CD8-positive, alpha-beta memory T cell (primary cell): ENCODE data around the gene FKBP7. TPM values are rescaled to one million over a fixed set of nuclear protein-coding genes. Genes with fewer than 3 reads are reported as not detected.

ENCODE experiments used
- CTCF ChIA-PET: fragments of 350-600 bp; sonication (Branson Sonifier 250); formaldehyde crosslinking; loops from one replicate; lab custom pipeline; 2021; ENCODE audit warnings: antibody characterized with exemption; lab: Charles Lee
- POLR2A ChIA-PET: fragments of 350-600 bp; sonication (Branson Sonifier 250); formaldehyde crosslinking; loops from one replicate; lab custom pipeline; 2021; ENCODE audit warnings: antibody characterized with exemption; lab: Charles Lee
- DNase-seq, 5 donors: peaks; one replicate each; pipeline versions ENCODE4 v3.0.0 to v3.0.0-alpha.2; 2020 to 2022; ENCODE audit warnings: mixed read lengths in 1 of 5
- H3K27ac ChIP-seq: one replicate; pipeline ENCODE4 v1.7.0; 2013; ENCODE audit warnings: low read depth, mild to moderate bottlenecking, low read length, moderate library complexity
- H3K27me3 ChIP-seq: 2 replicates; pipeline ENCODE4 v1.7.0; 2013; ENCODE audit warnings: low read length, mild to moderate bottlenecking; ENCODE audit not compliant: insufficient read depth, poor library complexity, severe bottlenecking
- H3K36me3 ChIP-seq: 2 replicates; pipeline ENCODE4 v1.7.0; 2013; ENCODE audit warnings: mild to moderate bottlenecking, low read length, moderate library complexity; ENCODE audit not compliant: insufficient read depth
- H3K4me1 ChIP-seq: 2 replicates; pipeline ENCODE4 v1.7.0; 2013; ENCODE audit warnings: mild to moderate bottlenecking, low read length, moderate library complexity; ENCODE audit not compliant: insufficient read depth
- H3K4me3 ChIP-seq: 2 replicates; pipeline ENCODE4 v1.7.0; 2013; ENCODE audit warnings: mild to moderate bottlenecking, low read length
- H3K9me3 ChIP-seq: 2 replicates; pipeline ENCODE4 v1.7.0; 2013; ENCODE audit warnings: mild to moderate bottlenecking, low read length
- H3K27ac Mint-ChIP-seq, 8 donors: one replicate each; pipeline ENCODE4 v1.8.0; 2020 to 2021; ENCODE audit warnings: mixed read lengths in 8 of 8, mild to moderate bottlenecking in 6 of 8, inconsistent platforms in 3 of 8, moderate library complexity in 3 of 8
- H3K27me3 Mint-ChIP-seq, 2 donors: one replicate each; pipeline ENCODE4 v1.8.0; 2020 to 2021; ENCODE audit warnings: mixed read lengths in 2 of 2, mild to moderate bottlenecking in 1 of 2, moderate library complexity in 1 of 2
- H3K36me3 Mint-ChIP-seq, 3 donors: one replicate each; pipeline ENCODE4 v1.8.0; 2020 to 2021; ENCODE audit warnings: mixed read lengths in 3 of 3, inconsistent platforms in 1 of 3, mild to moderate bottlenecking in 1 of 3
- H3K4me1 Mint-ChIP-seq, 3 donors: one replicate each; pipeline ENCODE4 v1.8.0; 2020 to 2021; ENCODE audit warnings: mixed read lengths in 3 of 3, inconsistent platforms in 1 of 3, mild to moderate bottlenecking in 1 of 3
- H3K4me3 Mint-ChIP-seq, 7 donors: one replicate each; pipeline ENCODE4 v1.8.0; 2020 to 2021; ENCODE audit warnings: mixed read lengths in 7 of 7, mild to moderate bottlenecking in 6 of 7, moderate library complexity in 4 of 7, inconsistent platforms in 2 of 7
- H3K9me3 Mint-ChIP-seq, 5 donors: one replicate each; pipeline ENCODE4 v1.8.0; 2020 to 2022; ENCODE audit warnings: mixed read lengths in 5 of 5, mild to moderate bottlenecking in 3 of 5, moderate library complexity in 2 of 5, inconsistent platforms in 1 of 5
- polyA plus RNA-seq: library from polyadenylated mRNA; unstranded; fragments of 300-500 nt; fragmentation: Illumina TruSeq; gene quantifications from one replicate; pipeline ENCODE4 v1.2.3, GENCODE V29; 2021
- total RNA-seq, 2 experiments: library from RNA; stranded (reverse); gene quantifications; one replicate each; pipeline ENCODE4 v1.2.3, GENCODE V29; 2021

Gene FKBP7
- total and polyA plus RNA-seq, 3 experiments from 2014 or later, result 3.1 to 3.8 (median 3.4) TPM

- Mint-ChIP-seq H3K27ac (peak overlapping the region in 3 of 8 donors; percentile 3 to 40 (median 25)), H3K4me3 (no peak overlapping the region), H3K36me3 (peaks cover 0 to 39% (median 23%) of the 10 kb centered on the region in 3 donors), H3K4me1 (peaks cover 55 to 81% (median 80%) of the 10 kb centered on the region in 3 donors), H3K27me3 (no peaks in the 10 kb centered on the region), H3K9me3 (no peaks in the 10 kb centered on the region)
- peaks cover 9% of the 10 kb centered on the region for H3K36me3 ChIP-seq
- POLR2A ChIA-PET, result no interaction called here
- no peak for DNase-seq
- no peak overlapping the region for H3K27ac ChIP-seq
- H3K27me3 ChIP-seq, result no peaks in the 10 kb centered on the region
- H3K9me3 ChIP-seq, result no peaks in the 10 kb centered on the region
- CTCF ChIA-PET, result no interaction called here
- peaks cover 37% of the 10 kb centered on the region for H3K4me1 ChIP-seq
- no peak overlapping the region for H3K4me3 ChIP-seq
Measured at GRCh38 chr2:178484245-178485041, 6.0 kb upstream of the FKBP7 start.

- H3K27me3 Mint-ChIP-seq, result no peaks in the 10 kb centered on the region
- no peak for DNase-seq
- H3K4me1 ChIP-seq, result peaks cover 41% of the 10 kb centered on the region
- no peaks in the 10 kb centered on the region for H3K27me3 ChIP-seq
- CTCF ChIA-PET, result interaction anchor here (0.8 to 2.0 kb wide), 5 partner anchors 31 to 69 kb away, joined by 3 to 9 read pairs (median 3); partner anchors contain the start of genes PJVK and PRKRA
- peak overlapping the region; percentile 57 to 98 (median 97) for H3K4me3 Mint-ChIP-seq
- no peaks in the 10 kb centered on the region for H3K9me3 ChIP-seq
- peak overlapping the region in 6 of 8 donors; percentile 8 to 92 (median 54) for H3K27ac Mint-ChIP-seq
- H3K36me3 Mint-ChIP-seq, result peaks cover 0 to 32% (median 13%) of the 10 kb centered on the region in 3 donors
- H3K36me3 ChIP-seq, result peaks cover 9% of the 10 kb centered on the region
- peaks cover 58 to 80% (median 78%) of the 10 kb centered on the region in 3 donors for H3K4me1 Mint-ChIP-seq
- POLR2A ChIA-PET, result interaction anchor here (1.1 kb wide), 1 partner anchor 8 kb away, joined by 3 read pairs; no protein-coding TSS in a partner anchor
- H3K9me3 Mint-ChIP-seq, result no peaks in the 10 kb centered on the region
- H3K4me3 ChIP-seq, result no peak overlapping the region
- H3K27ac ChIP-seq, result no peak overlapping the region
Measured at GRCh38 chr2:178482437-178482836, 4.0 kb upstream of the FKBP7 start.

- no peaks in the 10 kb centered on the region for H3K9me3 ChIP-seq
- Mint-ChIP-seq H3K9me3 (no peaks in the 10 kb centered on the region), H3K4me3 (peak within 1 kb of the TSS; percentile 97 to 99 (median 98)), H3K4me1 (peaks cover 47 to 71% (median 60%) of the 10 kb centered on the region in 3 donors), H3K27ac (peak within 1 kb of the TSS; percentile 92 to 100 (median 98)), H3K27me3 (no peaks in the 10 kb centered on the region), H3K36me3 (peaks cover 0 to 16% (median under 1%) of the 10 kb centered on the region in 3 donors)
- H3K27ac ChIP-seq, result peak within 1 kb of the TSS; percentile 58
- POLR2A ChIA-PET, result interaction anchor here (0.6 to 1.6 kb wide), 2 partner anchors 30 to 73 kb away, joined by 3 to 6 read pairs; partner anchors contain the start of genes PJVK and PRKRA
- CTCF ChIA-PET, result interaction anchor here (1.2 to 1.7 kb wide), 4 partner anchors 13 to 35 kb away, joined by 3 to 4 read pairs (median 3); partner anchors contain the start of genes PJVK and PRKRA
- peak; percentile 68 to 80 (median 77) for DNase-seq
- peaks cover 41% of the 10 kb centered on the region for H3K4me1 ChIP-seq
- H3K27me3 ChIP-seq, result no peaks in the 10 kb centered on the region
- no peaks in the 10 kb centered on the region for H3K36me3 ChIP-seq
- H3K4me3 ChIP-seq, result peak within 1 kb of the TSS; percentile 72
Measured at GRCh38 chr2:178480227-178481181, 2.1 kb upstream of the FKBP7 start, which contains the start of gene PLEKHA3. Gene PLEKHA3, plus strand, starts transcription at chr2:178480457. Its CDS starts 413 bp downstream, at chr2:178480870.

GRCh38 chr2:178479758-178480226 is 1.4 kb upstream of the FKBP7 start:
- H3K27me3 ChIP-seq, result no peaks in the 10 kb centered on the region
- Mint-ChIP-seq H3K4me3 (peak overlapping the region; percentile 92 to 99 (median 98)), H3K27ac (peak overlapping the region; percentile 89 to 100 (median 98)), H3K4me1 (peaks cover 43 to 64% (median 56%) of the 10 kb centered on the region in 3 donors), H3K9me3 (no peaks in the 10 kb centered on the region), H3K36me3 (peaks cover 0 to 15% (median 0%) of the 10 kb centered on the region in 3 donors), H3K27me3 (no peaks in the 10 kb centered on the region)
- peaks cover 41% of the 10 kb centered on the region for H3K4me1 ChIP-seq
- H3K4me3 ChIP-seq, result peak overlapping the region; percentile 72
- H3K36me3 ChIP-seq, result no peaks in the 10 kb centered on the region
- DNase-seq, result no peak
- CTCF ChIA-PET, result interaction anchor here (0.9 to 1.7 kb wide), 5 partner anchors 14 to 65 kb away, joined by 3 to 4 read pairs (median 3); partner anchors contain the start of genes PJVK and PRKRA
- no peaks in the 10 kb centered on the region for H3K9me3 ChIP-seq
- peak overlapping the region; percentile 58 for H3K27ac ChIP-seq
- POLR2A ChIA-PET, result interaction anchor here (0.6 to 1.1 kb wide), 2 partner anchors 29 to 72 kb away, joined by 3 to 6 read pairs; partner anchors contain the start of genes PJVK and PRKRA

- no peaks in the 10 kb centered on the region for H3K27me3 ChIP-seq
- peak overlapping the region; percentile 92 to 99 (median 98) for H3K4me3 Mint-ChIP-seq
- no peaks in the 10 kb centered on the region for H3K27me3 Mint-ChIP-seq
- H3K4me1 ChIP-seq, result peaks cover 40% of the 10 kb centered on the region
- H3K36me3 ChIP-seq, result no peaks in the 10 kb centered on the region
- H3K9me3 Mint-ChIP-seq, result no peaks in the 10 kb centered on the region
- ChIA-PET POLR2A (interaction anchor here (1.1 kb wide), 1 partner anchor 29 kb away, joined by 6 read pairs; the partner anchor contains the start of genes PJVK and PRKRA), CTCF (interaction anchor here (0.5 to 1.7 kb wide), 5 partner anchors 21 to 77 kb away, joined by 3 to 4 read pairs (median 3); partner anchors contain the start of genes PJVK and PRKRA)
- no peak overlapping the region for H3K27ac ChIP-seq
- peaks cover 0 to 15% (median 0%) of the 10 kb centered on the region in 3 donors for H3K36me3 Mint-ChIP-seq
- no peak for DNase-seq
- peak overlapping the region; percentile 98 for H3K4me3 ChIP-seq
- H3K9me3 ChIP-seq, result no peaks in the 10 kb centered on the region
- H3K27ac Mint-ChIP-seq, result peak overlapping the region; percentile 92 to 100 (median 98)
- H3K4me1 Mint-ChIP-seq, result peaks cover 37 to 59% (median 51%) of the 10 kb centered on the region in 3 donors
Measured at GRCh38 chr2:178479275-178479616, 846 bp upstream of the FKBP7 start.

- Histone ChIP-seq H3K27ac (peak overlapping the region; percentile 93), H3K9me3 (no peaks in the 10 kb centered on the region), H3K36me3 (no peaks in the 10 kb centered on the region), H3K4me1 (peaks cover 32% of the 10 kb centered on the region), H3K27me3 (no peaks in the 10 kb centered on the region), H3K4me3 (peak overlapping the region; percentile 98)
- no peaks in the 10 kb centered on the region for H3K9me3 Mint-ChIP-seq
- H3K4me1 Mint-ChIP-seq, result peaks cover 37 to 50% (median 41%) of the 10 kb centered on the region in 3 donors
- H3K27me3 Mint-ChIP-seq, result no peaks in the 10 kb centered on the region
- DNase-seq, result no peak
- H3K4me3 Mint-ChIP-seq, result peak overlapping the region; percentile 92 to 99 (median 98)
- H3K36me3 Mint-ChIP-seq, result peaks cover 0 to 15% (median 0%) of the 10 kb centered on the region in 3 donors
- CTCF ChIA-PET, result interaction anchor here (0.6 kb wide), 1 partner anchor 17 kb away, joined by 3 read pairs; no protein-coding TSS in a partner anchor
- POLR2A ChIA-PET, result no interaction called here
- peak overlapping the region; percentile 92 to 100 (median 98) for H3K27ac Mint-ChIP-seq
Measured at GRCh38 chr2:178478130-178478438, 316 bp downstream of the FKBP7 start.
